Effector CD8-positive, alpha-beta T cell (primary cell): ENCODE results near the gene ACAA1.
A peak's percentile ranks its signal among the peaks of the same experiment; 100 is the strongest.

Source experiments
- DNase-seq: peaks from one replicate; lab custom pipeline; 2025; lab: John Stamatoyannopoulos, UW

Gene ACAA1

GRCh38 chr3:38119248-38119544 lies 17.7 kb downstream of the ACAA1 start:
- DNase-seq = no peak

GRCh38 chr3:38118421-38119247 lies 18.3 kb downstream of the ACAA1 start:
- no peak for DNase-seq

GRCh38 chr3:38117748-38118420 lies 19.0 kb downstream of the ACAA1 start:
- peak; percentile 46 for DNase-seq

GRCh38 chr3:38117163-38117716 lies 19.7 kb downstream of the ACAA1 start:
- DNase-seq = no peak

- no peak for DNase-seq
These were observed 20.3 kb downstream of the ACAA1 start for GRCh38 chr3:38116471-38117162.

- no peak for DNase-seq
These were observed 21.1 kb downstream of the ACAA1 start for GRCh38 chr3:38115645-38116427.

- no peak for DNase-seq
These were observed 21.9 kb downstream of the ACAA1 start for GRCh38 chr3:38114875-38115644.

GRCh38 chr3:38114052-38114874 lies 22.7 kb downstream of the ACAA1 start:
- no peak for DNase-seq

GRCh38 chr3:38112378-38112761 lies 24.6 kb downstream of the ACAA1 start:
- no peak for DNase-seq

GRCh38 chr3:38111696-38112377 lies 25.1 kb downstream of the ACAA1 start:
- no peak for DNase-seq

- no peak for DNase-seq
These were observed 25.7 kb downstream of the ACAA1 start for GRCh38 chr3:38111201-38111600.

GRCh38 chr3:38110314-38111050 lies 26.4 kb downstream of the ACAA1 start:
- no peak for DNase-seq

GRCh38 chr3:38109580-38110313 lies 27.2 kb downstream of the ACAA1 start:
- DNase-seq = no peak

GRCh38 chr3:38108649-38109579 lies 28.0 kb downstream of the ACAA1 start:
- DNase-seq = no peak

- no peak for DNase-seq
These were observed 28.8 kb downstream of the ACAA1 start for GRCh38 chr3:38107911-38108648.

GRCh38 chr3:38105525-38105924 lies 31.4 kb downstream of the ACAA1 start:
- no peak for DNase-seq
